ENCODE results near the gene FRMD7. TPM values are rescaled to one million over a fixed set of nuclear protein-coding genes. Genes with fewer than 3 reads are reported as not detected.

The FRMD7 gene
- total and polyA plus RNA-seq, 2 experiments from 2014 or later = not detected

- TF ChIP-seq CREB1 (CRISPR knock-in tag; IDR thresholded peaks at IDR 0.05; ENCODE audit: low read depth) (no peak), STAT1 (IDR thresholded peaks at IDR 0.05; ENCODE audit: unreplicated experiment) (no peak), REST (IDR thresholded peaks at IDR 0.05; ENCODE audit: unreplicated experiment) (no peak), EZH2 (IDR thresholded peaks at IDR 0.05; ENCODE audit: low read depth, unreplicated experiment) (no peak), ZNF114 (CRISPR knock-in tag; IDR thresholded peaks at IDR 0.05) (no peak), JUNB (IDR thresholded peaks at IDR 0.05; ENCODE audit: unreplicated experiment) (no peak), CTCF (conservative IDR thresholded peaks at IDR 0.05; ENCODE audit: low read depth in 2 of 2) (no peak), ETS1 (IDR thresholded peaks at IDR 0.05) (no peak), NANOG (IDR thresholded peaks at IDR 0.05; ENCODE audit: borderline replicate concordance) (no peak), ZNF462 (CRISPR knock-in tag; IDR thresholded peaks at IDR 0.05) (no peak), EZH2phosphoT487 (IDR thresholded peaks at IDR 0.05; ENCODE audit: unreplicated experiment) (no peak), POLR2AphosphoS5 (IDR thresholded peaks at IDR 0.05; ENCODE audit: low read depth) (no peak), ZNF331 (CRISPR knock-in tag; IDR thresholded peaks at IDR 0.05; ENCODE audit: low read depth) (no peak)
- Mint-ChIP-seq H3K27me3 (ENCODE audit: insufficient read depth, low read depth, poor library complexity) (no peaks in the 10 kb centered on the region), H3K27ac (no peak overlapping the region), H3K36me3 (ENCODE audit: low read depth) (no peaks in the 10 kb centered on the region), H3K4me3 (no peak overlapping the region), H3K4me1 (peaks cover 9% of the 10 kb centered on the region; the same call in 2 of the 3 replicates), H3K9me3 (no peaks in the 10 kb centered on the region)
- DNase-seq (ENCODE audit: low spot score) = peak; percentile 37
- H3K4me2 ChIP-seq = no peak overlapping the region
- no peaks in the 10 kb centered on the region for H3K79me2 ChIP-seq (replicated peaks; ENCODE audit: insufficient read depth)
- no peak overlapping the region for H3K27ac ChIP-seq (ENCODE audit: low read depth)
- H3K4me3 ChIP-seq = no peak overlapping the region
- H3K9me2 ChIP-seq (ENCODE audit: insufficient read depth) = no peaks in the 10 kb centered on the region
- no peaks in the 10 kb centered on the region for H3K4me1 ChIP-seq (ENCODE audit: insufficient read depth)
- H3K36me3 ChIP-seq (ENCODE audit: insufficient read depth) = no peaks in the 10 kb centered on the region
- H4K20me1 ChIP-seq (replicated peaks; ENCODE audit: insufficient read depth) = no peaks in the 10 kb centered on the region
- H3F3A ChIP-seq (replicated peaks; ENCODE audit: low read depth) = no peaks in the 10 kb centered on the region
- no peak overlapping the region for H2AFZ ChIP-seq
- peak; percentile 70 for ATAC-seq
- no peaks in the 10 kb centered on the region for H3K27me3 ChIP-seq (ENCODE audit: insufficient read depth)
Measured at GRCh38 chrX:132146456-132146855, 18.6 kb upstream of the FRMD7 start.

Data from GM23338 (cell line).